ENCODE results near the gene PRSS58.

PRSS58 gene

GRCh38 chr7:142228537-142229104 is 29.2 kb downstream of the PRSS58 start:
- Histone ChIP-seq H3K9me3 (ENCODE audit: control insufficient read depth, insufficient read depth, low read length) (no peaks in the 10 kb centered on the region), H3K4me3 (ENCODE audit: low read length) (no peak overlapping the region), H3K4me1 (ENCODE audit: control insufficient read depth, low read length) (no peaks in the 10 kb centered on the region), H3K4me2 (ENCODE audit: low read length) (no peak overlapping the region), H3K27ac (ENCODE audit: low read depth, low read length) (no peak overlapping the region), H3F3A (ENCODE audit: control insufficient read depth, insufficient read depth) (no peaks in the 10 kb centered on the region), H3K79me2 (ENCODE audit: control insufficient read depth, low read length) (no peaks in the 10 kb centered on the region), H3K27me3 (ENCODE audit: control insufficient read depth, low read length) (no peaks in the 10 kb centered on the region), H3K36me3 (ENCODE audit: control insufficient read depth, low read length) (no peaks in the 10 kb centered on the region), H3K9me2 (replicated peaks; ENCODE audit: control insufficient read depth, low read length) (no peaks in the 10 kb centered on the region), H4K20me1 (ENCODE audit: control insufficient read depth, insufficient read depth, low read depth, low read length) (no peaks in the 10 kb centered on the region)
- TF ChIP-seq, protein P1, sequence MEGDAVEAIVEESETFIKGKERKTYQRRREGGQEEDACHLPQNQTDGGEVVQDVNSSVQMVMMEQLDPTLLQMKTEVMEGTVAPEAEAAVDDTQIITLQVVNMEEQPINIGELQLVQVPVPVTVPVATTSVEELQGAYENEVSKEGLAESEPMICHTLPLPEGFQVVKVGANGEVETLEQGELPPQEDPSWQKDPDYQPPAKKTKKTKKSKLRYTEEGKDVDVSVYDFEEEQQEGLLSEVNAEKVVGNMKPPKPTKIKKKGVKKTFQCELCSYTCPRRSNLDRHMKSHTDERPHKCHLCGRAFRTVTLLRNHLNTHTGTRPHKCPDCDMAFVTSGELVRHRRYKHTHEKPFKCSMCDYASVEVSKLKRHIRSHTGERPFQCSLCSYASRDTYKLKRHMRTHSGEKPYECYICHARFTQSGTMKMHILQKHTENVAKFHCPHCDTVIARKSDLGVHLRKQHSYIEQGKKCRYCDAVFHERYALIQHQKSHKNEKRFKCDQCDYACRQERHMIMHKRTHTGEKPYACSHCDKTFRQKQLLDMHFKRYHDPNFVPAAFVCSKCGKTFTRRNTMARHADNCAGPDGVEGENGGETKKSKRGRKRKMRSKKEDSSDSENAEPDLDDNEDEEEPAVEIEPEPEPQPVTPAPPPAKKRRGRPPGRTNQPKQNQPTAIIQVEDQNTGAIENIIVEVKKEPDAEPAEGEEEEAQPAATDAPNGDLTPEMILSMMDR (IDR thresholded peaks at IDR 0.05; ENCODE audit: low read depth, low read length, poor library complexity, severe bottlenecking): no peak
- no peak for TF ChIP-seq EZH2phosphoT487 (IDR thresholded peaks at IDR 0.05; ENCODE audit: borderline replicate concordance, low read length)
